ENCODE results near the gene YIF1A. TPM values are rescaled to one million over a fixed set of nuclear protein-coding genes. Genes with fewer than 3 reads are reported as not detected.

Gene YIF1A
- total and polyA plus RNA-seq, 12 donors, result 69.7 to 154 (median 99.5) TPM

DNA sequence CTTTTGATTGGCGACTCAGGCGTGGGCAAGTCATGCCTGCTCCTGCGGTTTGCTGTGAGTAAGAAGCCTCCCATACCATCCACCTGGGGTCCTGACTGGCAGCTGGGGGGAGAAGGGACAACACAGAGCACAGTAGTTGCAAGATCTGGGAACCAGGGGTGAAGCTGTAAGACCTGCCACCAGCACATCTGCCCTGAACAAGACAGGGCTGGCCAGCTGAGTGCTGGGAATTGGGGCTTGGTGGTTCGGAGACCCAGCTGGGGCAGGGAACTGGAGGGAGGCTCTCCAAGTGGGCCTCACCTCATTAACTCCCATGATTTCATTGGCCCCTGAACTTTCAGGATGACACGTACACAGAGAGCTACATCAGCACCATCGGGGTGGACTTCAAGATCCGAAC lies 17.1 kb downstream of the YIF1A start:
- no peak for TF ChIP-seq POLR2A (IDR thresholded peaks at IDR 0.05)
- TF ChIP-seq, protein P1, sequence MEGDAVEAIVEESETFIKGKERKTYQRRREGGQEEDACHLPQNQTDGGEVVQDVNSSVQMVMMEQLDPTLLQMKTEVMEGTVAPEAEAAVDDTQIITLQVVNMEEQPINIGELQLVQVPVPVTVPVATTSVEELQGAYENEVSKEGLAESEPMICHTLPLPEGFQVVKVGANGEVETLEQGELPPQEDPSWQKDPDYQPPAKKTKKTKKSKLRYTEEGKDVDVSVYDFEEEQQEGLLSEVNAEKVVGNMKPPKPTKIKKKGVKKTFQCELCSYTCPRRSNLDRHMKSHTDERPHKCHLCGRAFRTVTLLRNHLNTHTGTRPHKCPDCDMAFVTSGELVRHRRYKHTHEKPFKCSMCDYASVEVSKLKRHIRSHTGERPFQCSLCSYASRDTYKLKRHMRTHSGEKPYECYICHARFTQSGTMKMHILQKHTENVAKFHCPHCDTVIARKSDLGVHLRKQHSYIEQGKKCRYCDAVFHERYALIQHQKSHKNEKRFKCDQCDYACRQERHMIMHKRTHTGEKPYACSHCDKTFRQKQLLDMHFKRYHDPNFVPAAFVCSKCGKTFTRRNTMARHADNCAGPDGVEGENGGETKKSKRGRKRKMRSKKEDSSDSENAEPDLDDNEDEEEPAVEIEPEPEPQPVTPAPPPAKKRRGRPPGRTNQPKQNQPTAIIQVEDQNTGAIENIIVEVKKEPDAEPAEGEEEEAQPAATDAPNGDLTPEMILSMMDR (IDR thresholded peaks at IDR 0.05), result no peak
- Histone ChIP-seq H3K4me3 (no peak overlapping the region), H3K4me1 (replicated peaks in 1 of 2) (peaks cover 5 to 21% of the 10 kb centered on the region in 2 donors), H3K27me3 (no peaks in the 10 kb centered on the region), H3K27ac (no peak overlapping the region), H3K36me3 (replicated peaks in 1 of 2) (peaks cover 0 to 55% of the 10 kb centered on the region in 2 donors), H3K9me3 (replicated peaks in 1 of 3) (no peaks in the 10 kb centered on the region)
- 85 to 93% (median 90%) methylated on average over 6 to 7 of the region's 7 CpGs for WGBS, 4 donors
- intact Hi-C loops (cut with DNase I), result no loop called here
- no peak for DNase-seq

DNA sequence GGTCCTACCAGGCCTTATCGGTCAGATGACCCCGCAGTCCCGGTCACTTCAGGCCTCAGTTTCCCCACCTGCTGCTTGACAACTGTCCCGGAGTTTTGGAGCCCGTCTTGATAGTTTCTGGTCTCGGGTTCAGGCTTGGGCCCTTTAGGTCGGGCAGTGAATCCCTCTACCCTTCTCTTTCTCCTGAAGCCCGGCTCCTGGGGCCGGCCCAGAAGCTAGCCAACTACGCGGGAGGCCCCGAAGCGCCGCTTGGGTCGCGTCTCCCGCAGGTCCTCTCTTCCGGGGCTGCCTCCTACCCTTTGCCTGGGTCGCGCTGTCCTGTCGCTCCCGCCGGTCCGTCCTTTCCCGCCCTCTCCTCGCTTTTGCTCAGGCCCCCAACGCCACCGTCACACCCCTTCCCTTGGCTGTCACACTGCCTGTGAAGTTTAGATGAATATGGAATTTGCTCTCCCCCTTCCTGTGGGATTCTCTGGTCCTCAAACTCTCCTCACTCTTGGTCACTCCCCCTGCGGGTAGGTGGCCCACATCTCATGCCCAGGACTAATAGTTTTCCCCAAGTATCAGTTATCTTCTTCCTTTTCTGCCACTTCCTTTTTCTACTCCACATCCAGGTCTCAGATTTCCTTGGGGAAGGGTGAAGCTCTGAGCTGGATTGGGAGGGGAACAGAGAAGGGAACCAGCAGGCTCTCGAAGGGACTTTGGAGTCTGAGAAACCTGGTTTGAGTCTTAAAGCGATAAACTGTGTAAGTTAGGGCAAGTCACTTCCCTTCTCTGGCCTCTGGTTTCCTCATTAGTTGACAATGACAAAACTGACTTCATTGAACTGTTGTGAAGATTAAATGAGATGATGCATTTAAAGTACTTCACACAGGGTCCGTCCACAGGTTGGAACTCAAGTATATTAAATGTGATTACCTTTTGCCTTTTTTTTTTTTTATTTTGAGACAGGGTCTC lies 19.7 kb downstream of the YIF1A start:
- Histone ChIP-seq H3K4me3 (peak overlapping the region; percentile 47 to 94 (median 85)), H3K27me3 (no peaks in the 10 kb centered on the region), H3K9me3 (replicated peaks in 1 of 3) (no peaks in the 10 kb centered on the region), H3K36me3 (replicated peaks in 1 of 2) (peaks cover 0 to 33% of the 10 kb centered on the region in 2 donors), H3K4me1 (replicated peaks in 1 of 2) (peaks cover 5 to 24% of the 10 kb centered on the region in 2 donors), H3K27ac (peak overlapping the region; percentile 73 to 98 (median 92))
- 2 to 7% (median 4%) methylated on average over 11 to 32 of the region's 32 CpGs for WGBS, 4 donors
- TF ChIP-seq, protein P1 (IDR thresholded peaks at IDR 0.05), result peak in 3 of 6 experiments; percentile 3 to 29 (median 7)
- TF ChIP-seq POLR2A (IDR thresholded peaks at IDR 0.05), result no peak
- intact Hi-C loops (cut with DNase I), result no loop called here
- DNase-seq, result peak in 3 of 7 donors; percentile 36 to 44 (median 38)

DNA sequence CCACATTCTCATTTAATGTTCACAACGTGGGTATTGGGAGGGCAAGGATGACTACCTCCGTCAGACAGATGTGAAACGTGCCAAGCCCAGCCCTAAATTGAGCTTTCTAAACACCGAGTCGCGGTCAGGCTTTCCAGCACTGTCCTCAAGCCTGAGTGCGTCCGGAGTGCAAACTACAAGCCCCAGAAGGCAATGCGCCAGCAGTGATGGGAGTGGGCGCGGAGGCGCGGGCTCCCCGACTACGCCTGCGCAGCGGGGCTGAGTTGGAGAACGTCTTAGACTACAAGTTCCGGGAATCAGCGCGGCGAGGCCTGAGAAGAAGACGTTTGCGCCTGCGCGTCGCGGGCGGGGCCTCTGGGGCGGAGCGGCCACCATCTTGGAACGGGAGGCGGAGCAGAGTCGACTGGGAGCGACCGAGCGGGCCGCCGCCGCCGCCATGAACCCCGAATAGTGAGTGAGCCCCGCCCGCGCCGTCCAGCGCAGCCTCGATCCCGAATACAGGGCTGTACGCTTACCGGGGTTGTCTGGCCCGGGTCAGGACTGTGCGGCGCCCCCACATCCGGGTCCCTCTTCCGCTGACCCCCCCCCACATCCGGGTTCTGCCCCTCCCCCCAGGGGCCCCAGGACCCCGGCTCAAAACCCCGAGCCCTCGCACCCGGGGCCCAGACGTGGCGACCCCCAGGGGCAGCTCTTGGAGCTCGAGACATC lies 20.5 kb downstream of the YIF1A start, which contains the start of gene RAB1B:
TSS of gene RAB1B (plus strand) at position 396 of the 708 bp plus-strand sequence. CDS start at position 437, 41 bp downstream.
- Histone ChIP-seq H3K4me3 (peak within 1 kb of the TSS; percentile 47 to 94 (median 85)), H3K9me3 (replicated peaks in 1 of 3) (no peaks in the 10 kb centered on the region), H3K27me3 (no peaks in the 10 kb centered on the region), H3K4me1 (replicated peaks in 1 of 2) (peaks cover 5 to 24% of the 10 kb centered on the region in 2 donors), H3K36me3 (replicated peaks in 1 of 2) (peaks cover 0 to 28% of the 10 kb centered on the region in 2 donors), H3K27ac (peak within 1 kb of the TSS; percentile 73 to 98 (median 92))
- intact Hi-C loops (cut with DNase I), result no loop called here
- TF ChIP-seq, protein P1 (IDR thresholded peaks at IDR 0.05), result no peak
- peak; percentile 40 to 83 for TF ChIP-seq POLR2A (IDR thresholded peaks at IDR 0.05)
- peak; percentile 99 to 100 (median 100) for DNase-seq
- 0 to 2% (median 1%) methylated on average over 3 to 64 of the region's 64 CpGs for WGBS, 4 donors

All from adrenal gland (tissue), 12 donors.